NCI-H187 (cell line): ENCODE results near the gene DOK6.
"Not testable (repeated sequence)": the region's sequence is repeated elsewhere in the genome, so short reads cannot be mapped to it uniquely, and the experiment has no call there.

Experiments
- DNase-seq, 2 experiments: peaks; one replicate each; lab custom pipeline; 2025; lab: John Stamatoyannopoulos, UW

The DOK6 gene

DNA sequence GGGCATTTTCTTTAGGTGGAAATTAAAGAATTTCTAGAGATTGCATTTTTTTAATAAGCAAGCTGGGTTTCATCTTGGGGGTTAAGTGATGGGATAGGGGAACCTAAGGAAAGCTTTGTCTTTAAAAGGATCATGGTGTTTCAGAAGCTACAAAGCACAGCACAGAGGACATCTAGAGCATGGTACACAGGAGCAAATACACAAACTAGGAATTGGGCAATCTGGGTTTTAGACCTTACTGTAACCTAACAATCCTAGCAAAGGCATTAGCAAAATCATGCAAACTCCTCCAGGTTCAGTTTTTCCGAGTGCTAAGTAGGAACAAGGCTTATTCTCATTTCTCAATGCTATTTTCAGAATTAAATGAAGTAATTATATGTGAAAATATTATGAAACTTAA is 412.9 kb downstream of the DOK6 start:
- no peak for DNase-seq

GRCh38 chr18:69814861-69815385 is 414.2 kb downstream of the DOK6 start:
- DNase-seq: no peak

DNA sequence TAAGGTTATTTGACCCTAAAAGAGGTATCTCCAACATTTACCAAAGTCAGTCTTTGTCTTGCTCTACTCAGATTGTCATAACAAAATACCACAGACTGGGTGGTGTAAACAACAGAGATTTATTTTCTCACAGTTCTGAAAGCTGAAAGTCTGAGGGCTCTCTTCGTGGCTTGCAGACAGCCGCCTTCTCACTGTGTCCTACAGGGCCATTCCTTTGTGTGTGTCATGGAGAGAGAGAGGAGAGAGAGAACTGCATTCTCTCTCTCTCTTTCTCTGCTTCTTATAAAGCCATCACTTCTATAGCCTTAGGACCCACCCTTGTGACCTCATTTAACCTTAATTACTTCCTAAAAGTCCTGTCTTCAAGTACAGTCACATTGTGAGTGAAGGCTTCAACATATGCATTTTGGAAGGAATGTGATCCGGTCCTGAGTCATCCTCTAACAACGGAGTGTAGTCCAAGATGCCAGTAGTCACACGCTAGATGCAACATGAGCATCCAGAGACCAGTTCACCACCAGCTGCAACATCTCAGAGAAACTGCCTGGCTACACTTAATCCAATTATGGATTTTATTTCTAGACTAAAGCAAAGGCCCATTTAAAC is 416.8 kb downstream of the DOK6 start:
- DNase-seq: no peak

DNA sequence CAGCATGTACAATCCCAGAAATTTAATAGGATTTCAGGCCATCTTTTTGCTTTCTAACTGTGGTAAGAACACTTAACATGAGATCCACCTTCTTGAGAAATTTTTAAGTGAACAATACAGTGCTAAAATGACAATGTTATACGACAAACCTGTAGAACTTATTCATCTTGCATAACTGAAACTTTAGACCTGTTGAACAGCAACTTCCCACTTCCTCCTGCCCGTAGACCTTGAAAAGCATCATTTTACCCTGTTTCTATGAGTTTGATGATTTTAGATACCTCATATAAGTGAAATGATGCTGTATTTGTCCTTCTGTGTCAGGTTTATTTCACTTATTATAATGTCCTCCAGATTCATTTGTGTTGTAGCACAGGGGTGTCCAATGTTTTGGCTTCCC is 418.8 kb downstream of the DOK6 start:
- DNase-seq: no peak

DNA sequence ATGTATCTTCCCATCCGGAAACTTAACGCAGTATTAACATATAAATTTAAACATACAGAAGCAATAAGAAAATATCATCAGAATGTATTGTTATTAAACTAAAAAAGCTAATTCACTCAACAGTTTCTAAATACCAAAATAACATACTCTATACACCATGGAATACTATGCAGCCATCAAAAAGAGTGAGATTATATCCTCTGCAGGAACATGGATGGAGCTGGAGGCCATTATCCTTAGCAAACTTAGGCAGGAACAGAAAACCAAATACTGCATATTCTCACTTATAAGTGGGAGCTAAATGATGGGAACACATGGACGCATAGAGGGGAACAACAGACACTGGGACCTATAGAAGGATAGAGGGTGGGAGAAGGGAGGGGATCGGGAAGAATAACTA is 419.9 kb downstream of the DOK6 start:
- DNase-seq: no peak

DNA sequence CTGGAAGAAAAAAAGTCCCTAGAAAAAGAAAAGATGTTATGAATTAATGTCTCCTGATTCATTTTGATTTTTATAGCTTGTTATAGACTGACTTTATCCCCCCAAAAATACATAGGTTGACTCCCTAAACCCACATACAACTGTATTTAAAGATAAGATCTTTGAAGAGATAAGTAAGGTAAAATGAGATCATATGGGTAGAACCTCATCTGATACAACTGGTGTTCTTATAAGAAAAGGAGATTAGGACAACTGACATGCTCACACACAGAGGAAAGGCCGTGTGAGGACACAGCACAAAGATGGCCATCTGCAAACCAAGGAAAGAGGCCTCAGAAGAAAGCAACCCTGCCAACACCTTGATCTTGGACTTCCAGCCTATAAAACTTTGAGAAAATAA is 429.5 kb downstream of the DOK6 start:
- no peak for DNase-seq

DNA sequence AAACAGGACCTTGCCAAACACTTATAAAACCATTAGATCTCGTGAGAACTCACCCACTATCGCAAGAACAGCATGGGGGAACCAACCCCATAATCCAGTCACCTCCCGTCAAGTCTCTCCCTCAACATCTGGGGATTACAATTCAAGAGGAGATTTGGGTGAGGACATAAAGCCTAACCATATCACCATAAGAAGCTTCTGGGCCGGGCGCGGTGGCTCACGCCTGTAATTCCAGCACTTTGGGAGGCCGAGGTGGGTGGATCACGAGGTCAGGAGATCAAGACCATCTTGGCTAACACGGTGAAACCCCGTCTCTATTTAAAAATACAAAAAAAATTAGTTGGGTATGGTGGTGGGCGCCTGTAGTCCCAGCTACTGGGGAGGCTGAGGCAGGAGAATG is 434.3 kb downstream of the DOK6 start:
- DNase-seq: not testable (repeated sequence)

DNA sequence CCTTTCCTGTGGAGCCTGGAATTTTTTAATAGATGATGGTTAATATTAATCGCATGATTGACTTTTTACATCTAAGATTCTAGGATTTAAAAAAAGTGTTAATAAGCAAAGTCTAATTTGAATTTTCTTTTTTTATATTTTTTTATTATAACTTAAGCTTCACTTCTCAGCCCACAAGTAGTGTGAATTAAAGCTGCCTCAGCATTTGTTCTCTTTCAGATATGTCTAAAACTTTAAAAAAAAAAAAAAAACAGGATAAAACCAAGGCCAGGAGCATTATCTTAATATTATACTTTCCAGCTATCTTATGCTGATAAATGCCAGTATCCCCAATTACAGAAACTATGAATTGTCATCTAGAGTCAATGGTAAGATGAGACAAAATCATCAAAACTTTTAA is 437.3 kb downstream of the DOK6 start:
- DNase-seq: no peak

GRCh38 chr18:69838620-69839411 is 438.1 kb downstream of the DOK6 start:
- no peak for DNase-seq

DNA sequence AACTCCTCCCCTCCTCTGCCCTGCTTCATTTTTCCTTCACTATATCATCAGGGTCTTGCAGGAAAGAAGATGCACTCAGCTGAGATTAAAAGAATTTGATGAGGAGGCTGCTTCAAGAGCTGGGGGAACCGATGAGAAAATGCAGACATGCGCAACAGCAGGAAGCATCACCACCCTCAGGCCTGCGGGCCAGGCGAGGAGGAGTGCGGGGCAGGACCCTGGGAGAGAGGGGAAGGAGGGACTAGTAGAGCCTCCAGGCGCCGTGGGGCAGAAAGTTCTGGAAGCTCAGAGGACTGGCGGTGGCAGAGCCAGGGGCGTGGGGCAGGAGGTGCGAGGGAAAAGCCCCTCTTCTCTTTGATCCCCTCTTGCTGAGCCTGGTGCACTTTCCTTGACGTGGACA is 438.8 kb downstream of the DOK6 start:
- no peak for DNase-seq

DNA sequence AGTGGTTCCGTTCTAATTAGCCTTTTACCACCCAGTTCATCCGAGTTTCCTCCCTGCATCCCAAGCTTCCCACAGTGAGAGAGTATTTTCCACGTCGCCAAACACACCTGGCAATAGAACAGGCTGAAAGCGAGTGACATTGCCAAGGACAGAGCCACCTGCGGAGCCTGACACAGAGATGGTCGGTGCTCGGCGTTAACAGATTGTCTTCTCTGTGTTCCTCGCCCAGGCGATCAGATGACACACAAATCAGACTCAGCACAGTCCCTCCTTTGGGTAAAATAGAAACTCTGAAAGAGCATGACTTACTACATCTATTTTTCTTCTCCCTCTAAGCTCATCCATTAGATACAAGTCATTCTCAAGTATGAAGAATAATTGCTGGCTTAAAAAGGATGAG is 439.3 kb downstream of the DOK6 start:
- no peak for DNase-seq

DNA sequence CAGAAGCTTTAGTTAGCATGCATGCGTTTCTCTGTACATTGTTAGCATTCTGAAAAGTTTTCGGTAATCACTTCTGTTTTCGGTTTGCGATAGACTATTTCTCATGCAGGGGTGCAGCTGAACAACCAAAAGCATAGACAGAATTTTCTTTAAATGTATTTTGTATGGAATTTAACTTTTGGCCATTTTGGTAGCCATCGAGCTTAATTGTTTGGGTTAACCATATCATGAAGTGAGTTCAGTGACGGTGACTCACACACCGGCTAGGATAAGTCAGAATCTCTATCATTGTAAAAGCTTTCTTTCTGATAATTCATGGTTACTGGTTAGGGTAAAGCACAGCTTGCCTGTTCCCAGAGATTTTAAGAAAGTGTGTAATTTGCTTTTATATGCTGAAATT is 439.8 kb downstream of the DOK6 start:
- no peak for DNase-seq

GRCh38 chr18:69841117-69841516 is 440.4 kb downstream of the DOK6 start:
- DNase-seq: no peak

DNA sequence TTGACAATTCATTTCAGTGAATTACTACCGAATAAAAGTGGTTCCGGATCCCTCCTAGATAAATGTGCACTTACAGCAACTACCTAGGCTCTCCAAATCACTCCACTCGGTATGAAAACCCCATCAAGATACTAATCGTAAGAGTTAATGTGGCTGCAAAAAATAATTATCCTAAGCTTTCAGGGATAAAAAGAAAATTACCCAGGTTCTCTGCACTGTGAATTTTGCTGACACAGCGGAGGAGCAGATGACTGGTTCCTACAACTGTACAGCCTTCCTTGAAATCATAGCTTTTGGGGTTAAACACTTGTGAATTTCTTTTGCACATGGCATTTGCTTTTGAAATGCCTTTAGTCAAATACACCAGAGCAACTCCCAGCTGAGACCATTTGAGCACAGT is 442.3 kb downstream of the DOK6 start:
- peak in 1 of 2 experiments; percentile 4 for DNase-seq

DNA sequence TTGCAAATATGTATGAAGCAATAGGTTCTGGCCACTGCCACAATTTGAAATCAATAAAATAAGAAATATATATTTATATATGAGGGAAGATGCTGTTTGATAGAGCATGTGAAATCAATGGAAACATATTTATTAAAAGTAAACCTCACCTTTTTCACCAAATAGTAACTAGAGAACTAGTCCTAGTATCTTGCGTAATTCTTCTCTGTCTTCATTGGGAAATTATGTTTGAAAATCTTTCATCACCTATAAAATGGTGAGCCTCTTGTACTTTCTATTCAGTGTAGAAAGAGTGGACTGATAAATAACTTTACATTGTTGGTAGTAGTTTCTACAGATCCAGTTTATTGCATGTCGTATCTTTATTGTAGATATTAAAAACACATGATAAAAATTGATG is 444.0 kb downstream of the DOK6 start:
- no peak for DNase-seq

DNA sequence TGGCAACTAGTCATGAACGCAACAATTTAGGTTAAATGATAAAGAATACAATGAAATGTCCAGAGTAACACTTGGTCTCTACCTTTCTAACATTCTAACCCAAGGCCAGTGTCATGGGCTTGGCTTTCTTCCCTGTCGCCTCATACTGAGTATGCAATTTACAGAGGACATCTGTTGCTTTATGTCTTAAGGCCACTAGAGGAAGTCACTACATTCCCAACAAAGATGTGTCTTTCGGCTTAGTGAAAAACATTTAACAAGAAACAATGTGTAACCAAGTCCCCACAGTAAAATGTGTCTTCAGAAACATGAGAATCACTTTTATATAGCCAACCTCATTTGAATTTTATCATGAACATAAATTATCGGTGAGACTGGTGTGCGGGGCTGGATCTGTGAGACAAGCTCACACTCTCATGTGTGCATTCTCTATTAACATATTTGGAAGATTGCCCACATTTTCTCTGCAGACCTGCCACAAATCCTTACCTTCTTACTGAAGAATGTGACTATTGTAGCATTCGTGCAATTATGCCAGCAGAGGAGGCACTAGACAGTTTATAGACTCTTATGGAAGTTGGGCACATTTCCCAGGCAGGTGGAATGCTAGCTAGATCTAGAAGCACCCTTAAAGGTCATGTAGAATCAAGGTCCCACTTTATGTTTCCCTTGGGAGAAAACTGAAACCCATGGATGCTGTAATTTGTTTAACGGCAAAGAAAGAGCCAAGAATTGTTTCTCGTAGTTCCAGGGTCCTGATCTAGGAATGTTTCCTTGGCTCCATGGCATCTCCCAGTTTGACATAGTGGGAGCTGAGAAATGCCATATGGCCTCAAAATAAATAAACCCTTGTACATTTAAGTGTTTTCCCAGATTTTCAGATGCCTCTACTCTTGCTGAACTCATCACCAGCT is 445.2 kb downstream of the DOK6 start:
- peak; percentile 80 to 86 for DNase-seq

DNA sequence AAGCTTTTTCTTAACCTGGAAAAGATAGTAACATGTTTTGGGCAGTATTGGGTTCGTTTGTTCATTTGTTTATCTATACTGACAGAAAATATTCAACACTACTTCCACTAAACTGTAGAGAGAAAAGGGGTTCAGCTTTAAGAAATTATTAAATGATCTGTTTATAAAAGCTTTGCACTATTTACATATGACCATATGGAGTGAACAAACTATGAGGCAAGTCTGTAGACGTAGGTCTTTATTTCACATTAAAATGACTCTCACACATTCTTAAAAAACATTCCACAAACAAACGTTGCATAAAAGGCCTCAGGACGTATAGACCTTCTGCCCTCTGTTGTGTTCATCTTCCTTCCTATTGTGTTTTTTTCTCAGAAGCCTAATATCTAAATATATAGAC is 452.4 kb downstream of the DOK6 start:
- no peak for DNase-seq

DNA sequence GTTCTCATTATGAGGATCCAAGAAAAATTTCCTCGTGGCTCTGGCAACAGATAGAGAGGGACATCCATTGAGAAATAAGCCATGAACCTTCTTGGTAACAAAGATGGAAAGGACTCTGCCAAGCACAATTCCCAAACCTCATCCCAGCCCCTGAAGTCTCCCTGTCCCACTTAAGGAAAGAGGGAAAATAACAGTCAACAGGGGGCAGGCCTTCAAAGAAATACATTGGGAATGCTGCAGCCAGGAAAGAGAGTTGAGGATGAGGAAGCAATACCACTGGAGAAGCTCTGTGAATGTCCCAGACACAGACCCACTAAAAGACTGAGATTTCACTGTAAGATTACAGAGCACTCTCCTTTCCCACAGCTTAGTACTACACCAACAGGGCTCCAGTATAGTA is 453.8 kb downstream of the DOK6 start:
- DNase-seq: no peak

DNA sequence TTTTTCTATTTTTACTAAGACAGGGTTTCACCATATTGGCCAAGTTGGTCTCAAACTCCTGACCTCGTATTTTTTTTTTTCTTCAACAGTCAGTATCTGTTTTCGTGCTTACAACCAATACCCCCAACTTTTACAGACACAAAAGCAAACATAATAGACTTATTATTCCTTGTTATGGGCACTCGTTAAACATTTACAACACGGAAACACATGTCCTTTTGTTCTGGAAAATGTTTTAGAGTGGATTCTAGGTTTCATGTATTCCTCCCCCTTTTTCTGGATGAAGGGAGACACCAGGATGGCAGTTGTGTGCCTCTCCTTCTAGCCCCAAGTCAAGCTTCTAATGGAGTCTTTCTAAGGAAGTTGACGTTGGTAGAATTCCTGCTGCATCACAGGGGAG is 458.2 kb downstream of the DOK6 start:
- no peak for DNase-seq

GRCh38 chr18:69864802-69865201 is 464.1 kb downstream of the DOK6 start:
- DNase-seq: not testable (repeated sequence)

DNA sequence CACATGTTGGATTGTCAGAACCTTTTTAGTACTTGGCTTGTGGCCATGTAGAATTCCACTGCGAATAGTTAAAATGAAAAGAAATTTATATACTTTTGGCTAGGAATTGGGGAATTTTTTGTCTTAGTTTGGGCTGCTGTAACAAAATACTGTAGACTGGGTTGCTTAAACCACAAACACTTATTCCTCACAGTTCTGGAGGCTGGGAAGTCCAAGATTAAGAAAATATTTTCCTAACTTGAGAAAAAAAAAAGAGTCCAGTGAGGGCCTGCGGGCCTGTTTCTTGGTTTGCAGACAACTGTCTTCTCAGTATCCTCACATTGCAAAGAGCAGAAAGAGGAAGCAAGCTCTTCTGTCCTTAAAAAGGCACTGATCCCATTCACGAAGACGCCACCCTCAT is 465.1 kb downstream of the DOK6 start:
- DNase-seq: no peak

DNA sequence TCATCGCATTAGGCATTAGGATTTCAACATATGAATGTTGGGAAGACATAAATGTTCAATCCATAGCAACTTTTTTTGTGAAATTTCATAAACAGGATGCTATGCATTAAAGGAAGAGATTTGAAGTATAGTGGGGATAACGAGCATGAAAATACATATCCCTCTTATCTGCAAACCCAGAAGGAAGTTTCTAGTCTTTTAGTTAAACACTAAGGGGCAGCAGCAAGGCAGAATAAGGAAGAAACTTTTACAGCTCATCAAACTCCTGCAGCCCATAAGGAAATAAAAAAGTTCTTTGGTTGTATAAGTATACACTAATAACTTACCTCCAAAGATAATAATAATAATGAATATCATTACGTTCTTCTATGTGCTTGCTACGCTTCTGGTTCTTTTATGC is 465.5 kb downstream of the DOK6 start:
- DNase-seq: no peak

- DNase-seq: no peak
Observed at GRCh38 chr18:69870736-69871135, 470.0 kb downstream of the DOK6 start.
